HepG2 (cell line): ENCODE measurements around the gene RAC3. TPM values are rescaled to one million over a fixed set of nuclear protein-coding genes. Genes with fewer than 3 reads are reported as not detected.

Source experiments
- EED ChIP-seq: sonication (generic); formaldehyde crosslinking; IDR thresholded peaks from 2 replicates; pipeline ENCODE4 v1.5.0; 2020; ENCODE audit warnings: mild to moderate bottlenecking, missing genetic modification reagents
- FOXA3 ChIP-seq: IDR thresholded peaks from 2 replicates; pipeline ENCODE4 v1.6.1; 2016; ENCODE audit warnings: missing genetic modification reagents, missing compliant biosample characterization
- GATA4 ChIP-seq: sonication (generic); IDR thresholded peaks from 2 replicates; pipeline ENCODE4 v1.6.1; 2016; ENCODE audit warnings: antibody characterized with exemption, low read depth, borderline replicate concordance
- HNRNPL ChIP-seq: fragments of 200-400 bp; formaldehyde crosslinking; IDR thresholded peaks from 2 replicates; pipeline ENCODE4 v1.6.1; 2017; ENCODE audit warnings: mild to moderate bottlenecking, low read depth, low read length
- JARID2 ChIP-seq: sonication (generic); formaldehyde crosslinking; IDR thresholded peaks from 2 replicates; pipeline ENCODE4 v1.8.1; 2023; ENCODE audit warnings: missing genetic modification reagents, inconsistent platforms; ENCODE audit not compliant: insufficient replicate concordance
- KAT8 ChIP-seq: IDR thresholded peaks from 2 replicates; pipeline ENCODE4 v1.6.1; 2016; ENCODE audit warnings: missing genetic modification reagents, missing compliant biosample characterization
- SNAI1 ChIP-seq: sonication (generic); formaldehyde crosslinking; IDR thresholded peaks from 2 replicates; pipeline ENCODE4 v1.5.0; 2020; ENCODE audit warnings: mild to moderate bottlenecking, missing genetic modification reagents, borderline replicate concordance
- WIZ ChIP-seq: sonication (generic); formaldehyde crosslinking; IDR thresholded peaks from 2 replicates; pipeline ENCODE4 v1.5.1; 2020; ENCODE audit warnings: mild to moderate bottlenecking, missing genetic modification reagents
- ZNF556 ChIP-seq: sonication (generic); formaldehyde crosslinking; IDR thresholded peaks from 2 replicates; pipeline ENCODE4 v1.4.0; 2020; ENCODE audit warnings: mild to moderate bottlenecking, missing genetic modification reagents, borderline replicate concordance
- ZNF678 ChIP-seq: sonication (generic); formaldehyde crosslinking; IDR thresholded peaks from 2 replicates; pipeline ENCODE4 v1.4.0; 2020; ENCODE audit warnings: mild to moderate bottlenecking, missing genetic modification reagents
- polyA plus RNA-seq, 8 experiments: library from polyadenylated mRNA; depleted of rRNA in 3 of 8; stranded (reverse) in 7 of 8; unstranded in 1 of 8; fragments of >200 nt; fragmentation: Illumina TruSeq in 4 of 8; extraction: Trizol in 4 of 8; gene quantifications; 2 replicates each; pipeline versions ENCODE4 v1.2.1 to v1.2.3, GENCODE V29; 2011 to 2016; ENCODE audit warnings: low read depth in 4 of 8, missing spikeins in 1 of 8, mixed read lengths in 1 of 8; ENCODE audit not compliant: insufficient read depth in 1 of 8
- total RNA-seq, 5 experiments: library from RNA; depleted of rRNA; stranded (reverse); fragments of >200 nt; fragmentation: Illumina TruSeq; extraction: Trizol; gene quantifications; 2 replicates each; pipeline ENCODE4 v1.2.3, GENCODE V29; 2016; ENCODE audit warnings: low read depth in 1 of 5
- TF ChIP-seq, protein P1 (sequence below): sonication (generic); formaldehyde crosslinking; IDR thresholded peaks from 2 replicates; pipeline ENCODE4 v1.5.0; 2020; ENCODE audit warnings: mild to moderate bottlenecking, missing genetic modification reagents
- TF ChIP-seq, protein P2 (sequence below): sonication (generic); formaldehyde crosslinking; IDR thresholded peaks from 2 replicates; pipeline ENCODE4 v1.8.0; 2022; ENCODE audit warnings: missing genetic modification reagents, mild to moderate bottlenecking, borderline replicate concordance
- TF ChIP-seq, protein P3 (sequence below): sonication (generic); formaldehyde crosslinking; IDR thresholded peaks from 2 replicates; pipeline ENCODE4 v1.5.0; 2020; ENCODE audit warnings: missing genetic modification reagents, mild to moderate bottlenecking, borderline replicate concordance
- TF ChIP-seq, protein P4 (sequence below): sonication (generic); formaldehyde crosslinking; IDR thresholded peaks from 2 replicates; pipeline ENCODE4 v1.4.0; 2020; ENCODE audit warnings: mild to moderate bottlenecking, missing genetic modification reagents, borderline replicate concordance
- TF ChIP-seq, protein P5 (sequence below): sonication (generic); formaldehyde crosslinking; IDR thresholded peaks from 2 replicates; pipeline ENCODE4 v1.5.0; 2020; ENCODE audit warnings: mild to moderate bottlenecking, missing genetic modification reagents
- TF ChIP-seq, protein P6 (sequence below): sonication (generic); formaldehyde crosslinking; IDR thresholded peaks from 2 replicates; pipeline ENCODE4 v1.4.0; 2020; ENCODE audit warnings: mild to moderate bottlenecking, low read depth, missing genetic modification reagents
- TF ChIP-seq, protein P7 (sequence below): sonication (generic); formaldehyde crosslinking; IDR thresholded peaks from 2 replicates; pipeline ENCODE4 v1.4.0; 2020; ENCODE audit warnings: mild to moderate bottlenecking, missing genetic modification reagents

Gene RAC3
- total and polyA plus RNA-seq, 2 of the 13 experiments (the other 11 are each of a cell fraction or from before 2014, with no cell fraction given), result 10.5 to 21.3 TPM

DNA sequence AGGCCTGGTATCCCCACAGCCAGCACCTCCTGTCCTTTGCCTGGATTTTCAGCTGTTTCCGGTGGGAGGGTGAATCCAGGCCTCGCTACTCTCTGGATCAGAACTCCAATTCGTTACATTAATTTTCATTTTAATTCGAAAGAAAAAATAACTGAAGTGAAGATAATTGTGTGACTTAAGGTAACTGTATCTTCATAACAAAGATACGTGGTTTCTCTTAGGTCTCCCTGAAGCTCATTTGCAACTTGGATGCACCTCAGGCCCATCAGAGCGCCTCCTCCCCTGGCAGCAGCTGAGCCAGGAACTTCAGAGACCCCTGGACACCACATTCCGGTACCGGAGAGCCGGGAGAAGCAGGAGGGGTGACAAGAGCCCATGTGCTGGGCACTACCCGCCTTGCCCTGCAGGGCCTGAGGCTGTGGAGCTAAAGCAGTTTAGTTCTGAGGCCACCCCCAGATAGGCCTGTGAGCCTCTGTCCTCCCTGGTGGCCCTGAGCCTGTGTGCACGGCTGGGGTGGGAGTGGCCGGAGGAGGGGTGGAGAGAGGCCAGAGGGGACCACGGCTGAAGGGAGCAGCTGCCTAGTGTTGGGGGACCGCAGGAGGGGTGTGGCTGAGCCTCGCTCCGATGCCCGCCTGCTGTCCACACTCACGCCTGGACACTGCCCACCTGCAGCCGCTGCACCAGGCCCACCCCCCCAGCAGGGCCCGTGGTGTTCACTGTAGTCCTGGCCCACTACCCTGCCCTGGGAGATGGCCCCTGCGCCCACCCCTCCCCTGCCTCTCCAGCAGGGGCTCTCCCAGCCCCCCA lies 45.5 kb downstream of the RAC3 start (continued):
- TF ChIP-seq, protein P1, sequence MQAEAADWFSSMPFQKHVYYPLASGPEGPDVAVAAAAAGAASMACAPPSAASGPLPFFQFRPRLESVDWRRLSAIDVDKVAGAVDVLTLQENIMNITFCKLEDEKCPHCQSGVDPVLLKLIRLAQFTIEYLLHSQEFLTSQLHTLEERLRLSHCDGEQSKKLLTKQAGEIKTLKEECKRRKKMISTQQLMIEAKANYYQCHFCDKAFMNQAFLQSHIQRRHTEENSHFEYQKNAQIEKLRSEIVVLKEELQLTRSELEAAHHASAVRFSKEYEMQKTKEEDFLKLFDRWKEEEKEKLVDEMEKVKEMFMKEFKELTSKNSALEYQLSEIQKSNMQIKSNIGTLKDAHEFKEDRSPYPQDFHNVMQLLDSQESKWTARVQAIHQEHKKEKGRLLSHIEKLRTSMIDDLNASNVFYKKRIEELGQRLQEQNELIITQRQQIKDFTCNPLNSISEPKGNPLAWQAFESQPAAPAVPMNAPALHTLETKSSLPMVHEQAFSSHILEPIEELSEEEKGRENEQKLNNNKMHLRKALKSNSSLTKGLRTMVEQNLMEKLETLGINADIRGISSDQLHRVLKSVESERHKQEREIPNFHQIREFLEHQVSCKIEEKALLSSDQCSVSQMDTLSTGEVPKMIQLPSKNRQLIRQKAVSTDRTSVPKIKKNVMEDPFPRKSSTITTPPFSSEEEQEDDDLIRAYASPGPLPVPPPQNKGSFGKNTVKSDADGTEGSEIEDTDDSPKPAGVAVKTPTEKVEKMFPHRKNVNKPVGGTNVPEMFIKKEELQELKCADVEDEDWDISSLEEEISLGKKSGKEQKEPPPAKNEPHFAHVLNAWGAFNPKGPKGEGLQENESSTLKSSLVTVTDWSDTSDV (CRISPR knock-in tag), result no peak
- no peak for TF ChIP-seq SNAI1 (CRISPR knock-in tag)
- TF ChIP-seq GATA4, result no peak
- no peak for TF ChIP-seq FOXA3 (CRISPR knock-in tag)
- TF ChIP-seq, protein P2, sequence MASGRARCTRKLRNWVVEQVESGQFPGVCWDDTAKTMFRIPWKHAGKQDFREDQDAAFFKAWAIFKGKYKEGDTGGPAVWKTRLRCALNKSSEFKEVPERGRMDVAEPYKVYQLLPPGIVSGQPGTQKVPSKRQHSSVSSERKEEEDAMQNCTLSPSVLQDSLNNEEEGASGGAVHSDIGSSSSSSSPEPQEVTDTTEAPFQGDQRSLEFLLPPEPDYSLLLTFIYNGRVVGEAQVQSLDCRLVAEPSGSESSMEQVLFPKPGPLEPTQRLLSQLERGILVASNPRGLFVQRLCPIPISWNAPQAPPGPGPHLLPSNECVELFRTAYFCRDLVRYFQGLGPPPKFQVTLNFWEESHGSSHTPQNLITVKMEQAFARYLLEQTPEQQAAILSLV (CRISPR knock-in tag), result 0 out of 2 replicates have a peak, but pooled peaks have one; percentile 24
- no peak for TF ChIP-seq ZNF678 (CRISPR knock-in tag)
- no peak for TF ChIP-seq ZNF556 (CRISPR knock-in tag)
- TF ChIP-seq EED, result 0 out of 2 replicates have a peak, but pooled peaks have one; percentile 62
- TF ChIP-seq KAT8 (CRISPR knock-in tag), result no peak
- TF ChIP-seq, protein P3, sequence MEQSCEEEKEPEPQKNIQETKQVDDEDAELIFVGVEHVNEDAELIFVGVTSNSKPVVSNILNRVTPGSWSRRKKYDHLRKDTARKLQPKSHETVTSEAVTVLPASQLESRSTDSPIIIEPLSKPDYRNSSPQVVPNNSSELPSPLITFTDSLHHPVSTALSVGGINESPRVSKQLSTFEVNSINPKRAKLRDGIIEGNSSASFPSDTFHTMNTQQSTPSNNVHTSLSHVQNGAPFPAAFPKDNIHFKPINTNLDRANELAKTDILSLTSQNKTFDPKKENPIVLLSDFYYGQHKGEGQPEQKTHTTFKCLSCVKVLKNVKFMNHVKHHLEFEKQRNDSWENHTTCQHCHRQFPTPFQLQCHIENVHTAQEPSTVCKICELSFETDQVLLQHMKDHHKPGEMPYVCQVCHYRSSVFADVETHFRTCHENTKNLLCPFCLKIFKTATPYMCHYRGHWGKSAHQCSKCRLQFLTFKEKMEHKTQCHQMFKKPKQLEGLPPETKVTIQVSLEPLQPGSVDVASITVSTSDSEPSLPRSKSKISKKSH (CRISPR knock-in tag), result peak; percentile 75; the same call in 1 of the 2 replicates
- TF ChIP-seq, protein P4, sequence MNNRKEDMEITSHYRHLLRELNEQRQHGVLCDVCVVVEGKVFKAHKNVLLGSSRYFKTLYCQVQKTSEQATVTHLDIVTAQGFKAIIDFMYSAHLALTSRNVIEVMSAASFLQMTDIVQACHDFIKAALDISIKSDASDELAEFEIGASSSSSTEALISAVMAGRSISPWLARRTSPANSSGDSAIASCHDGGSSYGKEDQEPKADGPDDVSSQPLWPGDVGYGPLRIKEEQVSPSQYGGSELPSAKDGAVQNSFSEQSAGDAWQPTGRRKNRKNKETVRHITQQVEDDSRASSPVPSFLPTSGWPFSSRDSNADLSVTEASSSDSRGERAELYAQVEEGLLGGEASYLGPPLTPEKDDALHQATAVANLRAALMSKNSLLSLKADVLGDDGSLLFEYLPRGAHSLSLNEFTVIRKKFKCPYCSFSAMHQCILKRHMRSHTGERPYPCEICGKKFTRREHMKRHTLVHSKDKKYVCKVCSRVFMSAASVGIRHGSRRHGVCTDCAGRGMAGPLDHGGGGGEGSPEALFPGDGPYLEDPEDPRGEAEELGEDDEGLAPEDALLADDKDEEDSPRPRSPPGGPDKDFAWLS, result no peak
- 0 out of 2 replicates have a peak, but pooled peaks have one; percentile 58 for TF ChIP-seq WIZ
- TF ChIP-seq, protein P5, sequence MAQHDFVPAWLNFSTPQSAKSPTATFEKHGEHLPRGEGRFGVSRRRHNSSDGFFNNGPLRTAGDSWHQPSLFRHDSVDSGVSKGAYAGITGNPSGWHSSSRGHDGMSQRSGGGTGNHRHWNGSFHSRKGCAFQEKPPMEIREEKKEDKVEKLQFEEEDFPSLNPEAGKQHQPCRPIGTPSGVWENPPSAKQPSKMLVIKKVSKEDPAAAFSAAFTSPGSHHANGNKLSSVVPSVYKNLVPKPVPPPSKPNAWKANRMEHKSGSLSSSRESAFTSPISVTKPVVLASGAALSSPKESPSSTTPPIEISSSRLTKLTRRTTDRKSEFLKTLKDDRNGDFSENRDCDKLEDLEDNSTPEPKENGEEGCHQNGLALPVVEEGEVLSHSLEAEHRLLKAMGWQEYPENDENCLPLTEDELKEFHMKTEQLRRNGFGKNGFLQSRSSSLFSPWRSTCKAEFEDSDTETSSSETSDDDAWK, result no peak
- peak; percentile 82 for TF ChIP-seq HNRNPL
- TF ChIP-seq, protein P6, sequence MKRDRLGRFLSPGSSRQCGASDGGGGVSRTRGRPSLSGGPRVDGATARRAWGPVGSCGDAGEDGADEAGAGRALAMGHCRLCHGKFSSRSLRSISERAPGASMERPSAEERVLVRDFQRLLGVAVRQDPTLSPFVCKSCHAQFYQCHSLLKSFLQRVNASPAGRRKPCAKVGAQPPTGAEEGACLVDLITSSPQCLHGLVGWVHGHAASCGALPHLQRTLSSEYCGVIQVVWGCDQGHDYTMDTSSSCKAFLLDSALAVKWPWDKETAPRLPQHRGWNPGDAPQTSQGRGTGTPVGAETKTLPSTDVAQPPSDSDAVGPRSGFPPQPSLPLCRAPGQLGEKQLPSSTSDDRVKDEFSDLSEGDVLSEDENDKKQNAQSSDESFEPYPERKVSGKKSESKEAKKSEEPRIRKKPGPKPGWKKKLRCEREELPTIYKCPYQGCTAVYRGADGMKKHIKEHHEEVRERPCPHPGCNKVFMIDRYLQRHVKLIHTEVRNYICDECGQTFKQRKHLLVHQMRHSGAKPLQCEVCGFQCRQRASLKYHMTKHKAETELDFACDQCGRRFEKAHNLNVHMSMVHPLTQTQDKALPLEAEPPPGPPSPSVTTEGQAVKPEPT (CRISPR knock-in tag), result no peak
- TF ChIP-seq, protein P7, sequence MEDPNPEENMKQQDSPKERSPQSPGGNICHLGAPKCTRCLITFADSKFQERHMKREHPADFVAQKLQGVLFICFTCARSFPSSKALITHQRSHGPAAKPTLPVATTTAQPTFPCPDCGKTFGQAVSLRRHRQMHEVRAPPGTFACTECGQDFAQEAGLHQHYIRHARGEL (CRISPR knock-in tag), result no peak
- TF ChIP-seq JARID2, result no peak
